Endothelial cell of umbilical vein (primary cell): Measurements from ENCODE around the gene USH1C. TPM values are rescaled to one million over a fixed set of nuclear protein-coding genes. Genes with fewer than 3 reads are reported as not detected.

ENCODE experiments used
- BruUV-seq: library from RNA; stranded (reverse); fragments of 400-500 nt; replicated peaks from 2 replicates; lab custom pipeline; 2021; lab: Mats Ljungman, UMichigan
- CTCF ChIA-PET: fragments of 300-600, 350-600 bp; sonication (Branson Sonifier 250); formaldehyde crosslinking; loops from one replicate; lab custom pipeline; 2021; ENCODE audit warnings: antibody characterized with exemption, inconsistent platforms; lab: Charles Lee
- POLR2A ChIA-PET: fragments of 300-600, 350-600 bp; sonication (Branson Sonifier 250); formaldehyde crosslinking; loops from one replicate; lab custom pipeline; 2021; ENCODE audit warnings: antibody characterized with exemption, inconsistent platforms; lab: Charles Lee
- DNase-seq: peaks from one replicate; pipeline ENCODE4 v3.0.0-alpha.2; 2011; ENCODE audit warnings: low read depth, low spot score
- FAIRE-seq: peaks from 2 replicates; lab custom pipeline; 2011; peaks lifted over from hg19 to GRCh38; lab: Jason Lieb, UNC
- H2AFZ ChIP-seq: 2 replicates; pipeline ENCODE4 v1.6.0; 2012; ENCODE audit warnings: low read depth, low read length, control low read depth, inconsistent platforms
- H3K27ac ChIP-seq: 2 replicates; pipeline ENCODE4 v1.5.1; 2011; ENCODE audit warnings: low read depth, mild to moderate bottlenecking, control low read depth, low read length, moderate library complexity; ENCODE audit not compliant: insufficient read depth
- H3K27me3 ChIP-seq, 2 experiments: 2 replicates each; pipeline versions ENCODE4 v1.6.0 to v1.6.1; 2011; ENCODE audit warnings: low read length in 2 of 2, mixed read lengths in 1 of 2; ENCODE audit not compliant: control insufficient read depth in 2 of 2, insufficient read depth in 2 of 2
- H3K36me3 ChIP-seq, 2 experiments: 2 replicates in 1 of 2; 3 replicates in 1 of 2; pipeline ENCODE4 v1.5.1; 2011; ENCODE audit warnings: low read length in 2 of 2, mild to moderate bottlenecking in 1 of 2, moderate library complexity in 1 of 2; ENCODE audit not compliant: control insufficient read depth in 2 of 2, insufficient read depth in 2 of 2; ENCODE audit errors: extremely low read depth in 1 of 2
- H3K4me1 ChIP-seq: 3 replicates; pipeline ENCODE4 v1.5.1; 2011; ENCODE audit warnings: mild to moderate bottlenecking, low read length; ENCODE audit not compliant: control insufficient read depth, insufficient read depth; ENCODE audit errors: extremely low read depth
- H3K4me2 ChIP-seq: 2 replicates; pipeline ENCODE4 v1.6.1; 2011; ENCODE audit warnings: low read length, control low read depth, mixed read lengths; ENCODE audit not compliant: insufficient read depth
- H3K4me3 ChIP-seq, 3 experiments: fragments of 200-600 bp in 1 of 3; sonication (generic), shearing (Covaris generic) in 1 of 3; replicated peaks in 1 of 3; 2 replicates each; pipeline ENCODE4 v1.5.1; 2011 to 2016; ENCODE audit warnings: control low read depth in 3 of 3, low read length in 3 of 3, mild to moderate bottlenecking in 2 of 3, inconsistent platforms in 1 of 3, low read depth in 1 of 3, moderate library complexity in 1 of 3; ENCODE audit not compliant: insufficient read depth in 1 of 3
- H3K79me2 ChIP-seq: 2 replicates; pipeline ENCODE4 v1.6.0; 2012; ENCODE audit warnings: low read length, inconsistent platforms; ENCODE audit not compliant: control insufficient read depth, insufficient read depth
- H3K9ac ChIP-seq: replicated peaks from 2 replicates; pipeline ENCODE3; 2011; ENCODE audit warnings: low read length, control low read depth; ENCODE audit not compliant: insufficient read depth; ENCODE audit errors: extremely low read depth
- H3K9me1 ChIP-seq: replicated peaks from 3 replicates; pipeline ENCODE4 v1.6.0; 2011; ENCODE audit warnings: mild to moderate bottlenecking, low read length; ENCODE audit not compliant: control insufficient read depth, insufficient read depth; ENCODE audit errors: extremely low read depth
- H3K9me3 ChIP-seq: replicated peaks from 2 replicates; pipeline ENCODE4 v1.5.1; 2012; ENCODE audit warnings: low read length, inconsistent platforms; ENCODE audit not compliant: control insufficient read depth, insufficient read depth
- H4K20me1 ChIP-seq: replicated peaks from 2 replicates; pipeline ENCODE3; 2011; ENCODE audit warnings: mild to moderate bottlenecking, low read length; ENCODE audit not compliant: control insufficient read depth, insufficient read depth; ENCODE audit errors: extremely low read depth
- EZH2 ChIP-seq: IDR thresholded peaks from 2 replicates; pipeline ENCODE4 v1.6.1; 2012; ENCODE audit warnings: borderline replicate concordance, low read depth, mild to moderate bottlenecking, moderate library complexity, low read length, inconsistent platforms; ENCODE audit not compliant: severe bottlenecking
- FOS ChIP-seq: IDR thresholded peaks from 2 replicates; pipeline ENCODE4 v1.6.1; 2011; ENCODE audit warnings: mild to moderate bottlenecking, low read length, moderate library complexity, borderline replicate concordance; ENCODE audit not compliant: insufficient read depth
- GATA2 ChIP-seq: IDR thresholded peaks from 2 replicates; pipeline ENCODE4 v1.7.0; 2011; ENCODE audit warnings: low read depth, mild to moderate bottlenecking, moderate library complexity, mixed read lengths, low read length; ENCODE audit not compliant: insufficient read length, insufficient read depth
- JUN ChIP-seq: IDR thresholded peaks from 2 replicates; pipeline ENCODE4 v1.6.1; 2011; ENCODE audit warnings: borderline replicate concordance, low read depth; ENCODE audit not compliant: insufficient read length, insufficient read depth
- MYC ChIP-seq: IDR thresholded peaks from one replicate; pipeline ENCODE4 v1.6.1; 2011; ENCODE audit warnings: mild to moderate bottlenecking, low read depth, low read length
- POLR2A ChIP-seq: IDR thresholded peaks from 2 replicates; pipeline ENCODE4 v1.6.1; 2012; ENCODE audit warnings: low read depth, mild to moderate bottlenecking, control low read depth, low read length
- POLR2AphosphoS5 ChIP-seq: IDR thresholded peaks from 2 replicates; pipeline ENCODE4 v1.6.1; 2012; ENCODE audit warnings: low read depth, mild to moderate bottlenecking, control low read depth, low read length, moderate library complexity; ENCODE audit not compliant: insufficient read depth
- dilution Hi-C: fragments of 300-500 bp; cut with MboI; formaldehyde crosslinking; loops from one replicate; pipeline ENCODE4 v1.15.0; 2019; ENCODE audit warnings: low sequenced_read_pairs; ENCODE audit not compliant: extremely low pct_ligation_motif_present
- intact Hi-C: fragments of 100-400 bp; cut with micrococcal nuclease; formaldehyde crosslinking; loops from one replicate; pipeline ENCODE4 v1.10.0; 2022
- polyA plus RNA-seq, 4 experiments: library from polyadenylated mRNA; depleted of rRNA in 3 of 4; stranded (reverse) in 3 of 4; unstranded in 1 of 4; fragments of >200 nt; gene quantifications; 2 replicates each; pipeline versions ENCODE4 v1.2.1 to v1.2.3, GENCODE V29; 2011 to 2012; ENCODE audit warnings: missing spikeins in 1 of 4
- total RNA-seq: library from RNA; stranded (reverse); gene quantifications from 2 replicates; pipeline ENCODE4 v1.2.3, GENCODE V29; 2021
- TF ChIP-seq, protein P1 (sequence below): IDR thresholded peaks from 2 replicates; pipeline ENCODE4 v1.6.1; 2011; ENCODE audit not compliant: insufficient read depth, insufficient read length
- TF ChIP-seq, protein P2 (sequence below), 2 donors: IDR thresholded peaks; 1 replicate in 1 of 2; 2 replicates in 1 of 2; pipeline ENCODE4 v1.5.1; 2011; ENCODE audit warnings: low read length in 2 of 2, mild to moderate bottlenecking in 2 of 2, moderate library complexity in 2 of 2, control low read depth in 1 of 2, inconsistent platforms in 1 of 2, low read depth in 1 of 2; ENCODE audit not compliant: insufficient read depth in 1 of 2; ENCODE audit errors: extremely low read depth in 1 of 2

Gene USH1C
- total and polyA plus RNA-seq, 2 donors (not counting 3 experiments of a cell fraction or from before 2014, with no cell fraction given), result not detected

DNA sequence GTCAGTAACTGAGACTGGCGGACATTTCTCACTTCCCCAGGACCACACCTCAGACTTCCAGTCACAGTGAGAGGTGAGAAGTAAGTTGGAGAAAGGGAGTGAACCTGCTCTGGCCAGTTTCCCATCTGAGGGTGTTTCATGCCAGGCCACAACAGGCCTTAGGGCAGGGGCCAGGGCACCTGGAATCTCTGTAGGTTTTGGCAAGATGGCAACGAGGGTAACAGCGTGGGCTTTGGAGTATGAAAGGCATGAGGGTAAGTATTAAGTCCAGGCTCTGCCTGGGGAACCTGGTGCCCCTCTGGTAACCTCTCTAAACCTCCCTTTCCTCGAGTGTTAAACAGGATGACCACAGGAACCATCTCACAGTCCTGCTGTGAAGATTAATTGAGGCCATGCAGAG, 39.1 kb downstream of the USH1C start:
- Histone ChIP-seq H3K79me2 (no peaks in the 10 kb centered on the region), H3K27me3 (no peaks in the 10 kb centered on the region), H3K9ac (no peak overlapping the region), H3K9me3 (no peaks in the 10 kb centered on the region), H3K27ac (no peak overlapping the region), H4K20me1 (no peaks in the 10 kb centered on the region), H3K36me3 (no peaks in the 10 kb centered on the region), H3K9me1 (no peaks in the 10 kb centered on the region), H2AFZ (no peak overlapping the region), H3K4me2 (no peak overlapping the region), H3K4me3 (no peak overlapping the region), H3K4me1 (no peaks in the 10 kb centered on the region)
- intact Hi-C loops (no loop called here), dilution Hi-C loops (no loop called here)
- CTCF ChIA-PET, result interaction anchor here (0.8 to 7.4 kb wide), 12 partner anchors 9 to 442 kb away, joined by 3 to 184 read pairs (median 8); partner anchors contain the start of gene KCNJ11
- TF ChIP-seq MYC (no peak), POLR2A (no peak), EZH2 (no peak), GATA2 (no peak), FOS (no peak), JUN (no peak), POLR2AphosphoS5 (no peak)
- TF ChIP-seq, protein P1, sequence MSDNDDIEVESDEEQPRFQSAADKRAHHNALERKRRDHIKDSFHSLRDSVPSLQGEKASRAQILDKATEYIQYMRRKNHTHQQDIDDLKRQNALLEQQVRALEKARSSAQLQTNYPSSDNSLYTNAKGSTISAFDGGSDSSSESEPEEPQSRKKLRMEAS, result no peak
- TF ChIP-seq, protein P2, sequence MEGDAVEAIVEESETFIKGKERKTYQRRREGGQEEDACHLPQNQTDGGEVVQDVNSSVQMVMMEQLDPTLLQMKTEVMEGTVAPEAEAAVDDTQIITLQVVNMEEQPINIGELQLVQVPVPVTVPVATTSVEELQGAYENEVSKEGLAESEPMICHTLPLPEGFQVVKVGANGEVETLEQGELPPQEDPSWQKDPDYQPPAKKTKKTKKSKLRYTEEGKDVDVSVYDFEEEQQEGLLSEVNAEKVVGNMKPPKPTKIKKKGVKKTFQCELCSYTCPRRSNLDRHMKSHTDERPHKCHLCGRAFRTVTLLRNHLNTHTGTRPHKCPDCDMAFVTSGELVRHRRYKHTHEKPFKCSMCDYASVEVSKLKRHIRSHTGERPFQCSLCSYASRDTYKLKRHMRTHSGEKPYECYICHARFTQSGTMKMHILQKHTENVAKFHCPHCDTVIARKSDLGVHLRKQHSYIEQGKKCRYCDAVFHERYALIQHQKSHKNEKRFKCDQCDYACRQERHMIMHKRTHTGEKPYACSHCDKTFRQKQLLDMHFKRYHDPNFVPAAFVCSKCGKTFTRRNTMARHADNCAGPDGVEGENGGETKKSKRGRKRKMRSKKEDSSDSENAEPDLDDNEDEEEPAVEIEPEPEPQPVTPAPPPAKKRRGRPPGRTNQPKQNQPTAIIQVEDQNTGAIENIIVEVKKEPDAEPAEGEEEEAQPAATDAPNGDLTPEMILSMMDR (IDR thresholded peaks at IDR 0.05; ENCODE audit: extremely low read depth in 1 of 2, insufficient read depth in 1 of 2, low read depth in 1 of 2, low read length in 2 of 2), result no peak
- POLR2A ChIA-PET, result no interaction called here
- no peak for FAIRE-seq
- no TSS peak for BruUV-seq
- DNase-seq, result no peak
